Measurements from ENCODE around the gene PTGER1. TPM values are rescaled to one million over a fixed set of nuclear protein-coding genes. Genes with fewer than 3 reads are reported as not detected.

PTGER1 gene
- total and polyA plus RNA-seq, 9 of the 15 experiments (the other 6 are each of a cell fraction or from before 2014, with no cell fraction given), result 0.06 to 0.36 (median 0.31) TPM; not detected in 5

- in situ Hi-C loops (cut with MboI) (no loop called here), intact Hi-C loops (cut with micrococcal nuclease) (loop anchor here (5.0 to 10.0 kb wide), 2 partner anchors 37 to 124 kb away; no protein-coding TSS in a partner anchor)
Measured at GRCh38 chr19:14430712-14431111, 44.4 kb downstream of the PTGER1 start.

More at GRCh38 chr19:14430712-14431111, 44.4 kb downstream of the PTGER1 start:
- DNase-seq (ENCODE audit: extremely low read depth in 1 of 4, low spot score in 3 of 4) (no peak), ATAC-seq (no peak), FAIRE-seq (no peak)
- BruUV-seq (replicated peaks), result no TSS peak
- ChIA-PET POLR2A (interaction anchor here (0.6 to 1.6 kb wide), 3 partner anchors 11 to 16 kb away, joined by 3 to 4 read pairs (median 3); no protein-coding TSS in a partner anchor), CTCF (ENCODE audit: low intra/inter-chr PET ratio) (interaction anchor here (0.6 to 2.0 kb wide), 3 partner anchors 36 to 187 kb away, joined by 3 to 10 read pairs (median 5); no protein-coding TSS in a partner anchor)
- Histone ChIP-seq H3K27ac (ENCODE audit: extremely low read depth, low read depth, low read length) (no peak overlapping the region), H4K20me1 (replicated peaks; ENCODE audit: control insufficient read depth, insufficient read depth, low read length) (no peaks in the 10 kb centered on the region; the same call in 1 of the 2 replicates), H2AFZ (ENCODE audit: low read depth, low read length) (no peak overlapping the region), H3K9me1 (ENCODE audit: control insufficient read depth, insufficient read depth, low read length) (no peaks in the 10 kb centered on the region), H3K4me1 (replicated peaks in 1 of 2; ENCODE audit: control insufficient read depth in 2 of 2, insufficient read depth in 2 of 2, low read length in 2 of 2) (peaks cover 22 to 48% of the 10 kb centered on the region in 2 experiments; a peak in 4 of 5 replicates), H3K4me2 (ENCODE audit: insufficient read depth, low read length) (no peak overlapping the region), H3K79me2 (ENCODE audit: control insufficient read depth, insufficient read depth, low read length) (peaks cover 27% of the 10 kb centered on the region), H3K4me3 (no peak overlapping the region), H3K27me3 (ENCODE audit: control insufficient read depth in 2 of 2, insufficient read depth in 2 of 2, low read length in 2 of 2) (no peaks in the 10 kb centered on the region), H3K9ac (ENCODE audit: insufficient read depth in 1 of 2, low read depth in 2 of 2, low read length in 2 of 2) (peak overlapping the region in 1 of 2 experiments; percentile 62; a peak in 1 of 4 replicates), H3K36me3 (ENCODE audit: control insufficient read depth, insufficient read depth, low read length) (peaks cover 2% of the 10 kb centered on the region; the same call in 1 of the 3 replicates), H3K9me3 (replicated peaks; ENCODE audit: control insufficient read depth, insufficient read depth, low read depth, low read length) (no peaks in the 10 kb centered on the region)
- no peak for TF ChIP-seq ZNF407 (IDR thresholded peaks at IDR 0.05; ENCODE audit: low read depth)
- TF ChIP-seq KDM1A (IDR thresholded peaks at IDR 0.05), result peak in 1 of 2 experiments; percentile 27; a peak in 1 of 4 replicates
- TF ChIP-seq BDP1 (IDR thresholded peaks at IDR 0.05; ENCODE audit: insufficient read depth, insufficient read length), result no peak
- TF ChIP-seq BCOR (IDR thresholded peaks at IDR 0.05), result peak; percentile 56
- peak; percentile 47 for TF ChIP-seq ZFP36 (IDR thresholded peaks at IDR 0.05; ENCODE audit: low read depth, low read length, partially characterized antibody)
- peak; percentile 51 for TF ChIP-seq RBM25 (IDR thresholded peaks at IDR 0.05; ENCODE audit: low read depth, low read length, severe bottlenecking)
- WGBS (ENCODE audit: insufficient coverage, low coverage, missing lambda C conversion rate), result 51% methylated on average over 3 of the region's 3 CpGs
